AG10803 (cell line): ENCODE data around the gene CABP1.
"Not testable (repeated sequence)": the region's sequence is repeated elsewhere in the genome, so short reads cannot be mapped to it uniquely, and the experiment has no call there.

Source experiments
- DNase-seq: peaks from one replicate; pipeline ENCODE4 v3.0.0; 2010; ENCODE audit warnings: low read depth
- H3K4me3 ChIP-seq: 2 replicates; pipeline ENCODE4 v1.5.1; 2011; ENCODE audit warnings: mild to moderate bottlenecking, low read length, control low read depth
- TF ChIP-seq, protein P1 (sequence below): conservative IDR thresholded peaks from 2 replicates; pipeline ENCODE4 v1.5.1; 2011; ENCODE audit warnings: mild to moderate bottlenecking, low read length, control low read depth, inconsistent platforms

CABP1 gene

DNA sequence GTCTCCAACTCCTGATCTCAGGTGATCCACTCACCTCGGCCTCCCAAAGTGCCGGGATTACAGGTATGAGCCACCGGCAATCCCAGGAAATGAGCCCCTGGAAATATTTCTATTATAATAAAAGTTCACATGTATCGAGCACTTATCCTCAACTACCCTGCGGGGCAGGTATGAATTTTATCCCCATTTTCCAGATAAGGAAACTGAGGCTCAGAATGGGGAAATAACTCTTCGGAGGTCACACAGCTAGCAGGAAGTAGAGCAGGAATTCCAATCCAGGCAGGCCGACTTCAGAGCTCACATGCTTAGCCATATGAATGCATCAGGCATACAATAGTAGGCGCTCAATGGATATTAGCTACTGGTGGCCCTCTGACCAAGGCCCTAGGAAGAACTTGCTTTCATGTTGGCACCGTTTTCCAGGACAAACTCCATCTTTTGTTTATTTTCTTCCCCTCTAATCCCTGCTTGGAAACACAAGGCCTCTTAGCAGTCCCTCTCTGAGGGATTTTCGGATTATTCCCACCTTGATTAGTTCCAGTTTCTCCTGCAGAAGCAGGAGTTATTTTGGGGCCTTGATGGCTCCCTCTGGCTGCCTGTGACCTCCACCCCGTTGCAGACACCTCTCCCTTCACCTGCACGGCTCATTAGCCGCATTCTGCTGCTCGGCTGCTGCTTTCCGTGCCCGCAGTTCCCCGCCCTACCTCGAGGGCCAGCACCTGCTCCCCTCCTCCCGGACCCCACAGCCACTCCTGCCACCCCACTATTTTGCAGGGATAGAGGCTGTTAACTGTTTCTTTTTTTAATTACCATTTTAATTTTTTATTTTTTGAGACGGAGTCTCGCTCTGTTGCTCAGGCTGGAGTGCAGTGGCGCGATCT lies 40.5 kb upstream of the CABP1 start:
- TF ChIP-seq, protein P1, sequence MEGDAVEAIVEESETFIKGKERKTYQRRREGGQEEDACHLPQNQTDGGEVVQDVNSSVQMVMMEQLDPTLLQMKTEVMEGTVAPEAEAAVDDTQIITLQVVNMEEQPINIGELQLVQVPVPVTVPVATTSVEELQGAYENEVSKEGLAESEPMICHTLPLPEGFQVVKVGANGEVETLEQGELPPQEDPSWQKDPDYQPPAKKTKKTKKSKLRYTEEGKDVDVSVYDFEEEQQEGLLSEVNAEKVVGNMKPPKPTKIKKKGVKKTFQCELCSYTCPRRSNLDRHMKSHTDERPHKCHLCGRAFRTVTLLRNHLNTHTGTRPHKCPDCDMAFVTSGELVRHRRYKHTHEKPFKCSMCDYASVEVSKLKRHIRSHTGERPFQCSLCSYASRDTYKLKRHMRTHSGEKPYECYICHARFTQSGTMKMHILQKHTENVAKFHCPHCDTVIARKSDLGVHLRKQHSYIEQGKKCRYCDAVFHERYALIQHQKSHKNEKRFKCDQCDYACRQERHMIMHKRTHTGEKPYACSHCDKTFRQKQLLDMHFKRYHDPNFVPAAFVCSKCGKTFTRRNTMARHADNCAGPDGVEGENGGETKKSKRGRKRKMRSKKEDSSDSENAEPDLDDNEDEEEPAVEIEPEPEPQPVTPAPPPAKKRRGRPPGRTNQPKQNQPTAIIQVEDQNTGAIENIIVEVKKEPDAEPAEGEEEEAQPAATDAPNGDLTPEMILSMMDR, result no peak
- no peak for DNase-seq
- no peak overlapping the region for H3K4me3 ChIP-seq

DNA sequence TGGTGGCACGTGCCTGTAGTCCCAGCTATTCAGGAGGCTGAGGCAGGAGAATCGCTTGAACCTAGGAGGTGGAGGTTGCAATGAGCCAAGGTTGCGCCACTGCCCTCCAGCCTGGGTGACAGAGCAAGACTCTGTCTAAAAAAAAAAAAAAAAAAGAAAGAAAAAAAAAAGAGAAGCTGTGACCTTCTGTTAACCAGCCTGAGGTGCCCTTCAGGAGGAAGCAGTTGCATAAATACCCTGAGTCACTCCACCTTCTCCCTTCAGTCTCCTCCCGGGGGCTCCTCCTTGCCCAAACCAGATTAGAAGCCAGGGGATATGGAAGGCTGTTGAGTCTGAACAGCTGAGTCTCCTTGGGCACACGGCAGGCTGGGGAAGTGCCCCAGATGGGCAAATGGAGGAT lies 38.0 kb upstream of the CABP1 start:
- H3K4me3 ChIP-seq, DNase-seq: not testable (repeated sequence)

DNA sequence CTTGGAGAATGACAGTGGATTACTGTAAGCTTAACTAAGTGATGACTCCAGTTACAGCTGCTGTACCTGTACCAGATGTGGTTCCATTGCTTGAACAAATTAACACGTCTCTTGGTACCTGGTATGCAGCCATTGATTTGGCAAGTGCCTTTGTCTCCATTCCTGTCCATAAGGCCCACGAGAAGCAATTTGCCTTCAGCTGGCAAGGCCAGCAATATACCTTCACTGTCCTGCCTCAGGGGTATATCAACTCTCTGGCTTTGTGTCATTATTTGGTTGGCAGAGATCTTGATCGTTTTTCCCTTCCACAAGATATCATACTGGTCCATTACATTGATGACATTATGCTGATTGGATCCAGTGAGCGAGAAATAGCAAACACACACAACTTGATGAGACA lies 29.9 kb upstream of the CABP1 start:
- no peak for DNase-seq
- TF ChIP-seq, protein P1, result no peak
- no peak overlapping the region for H3K4me3 ChIP-seq

DNA sequence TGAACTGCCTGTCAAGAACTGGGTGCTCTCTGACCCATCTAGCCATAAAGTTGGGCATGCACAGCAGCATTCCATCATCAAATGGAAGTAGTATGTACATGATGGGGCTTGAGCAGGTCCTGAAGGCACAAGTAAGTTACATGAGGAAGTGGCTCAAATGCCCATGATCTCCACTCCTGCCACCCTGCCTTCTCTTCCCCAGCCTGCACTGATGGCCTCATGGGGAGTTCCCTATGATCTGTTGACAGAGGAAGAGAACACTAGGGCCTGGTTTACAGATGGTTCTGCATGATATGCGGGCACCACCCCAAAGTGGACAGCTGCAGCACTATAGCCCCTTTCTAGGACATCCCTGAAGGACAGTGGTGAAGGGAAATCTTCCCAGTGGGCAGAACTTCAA lies 28.9 kb upstream of the CABP1 start:
- not testable (repeated sequence) for H3K4me3 ChIP-seq, DNase-seq

DNA sequence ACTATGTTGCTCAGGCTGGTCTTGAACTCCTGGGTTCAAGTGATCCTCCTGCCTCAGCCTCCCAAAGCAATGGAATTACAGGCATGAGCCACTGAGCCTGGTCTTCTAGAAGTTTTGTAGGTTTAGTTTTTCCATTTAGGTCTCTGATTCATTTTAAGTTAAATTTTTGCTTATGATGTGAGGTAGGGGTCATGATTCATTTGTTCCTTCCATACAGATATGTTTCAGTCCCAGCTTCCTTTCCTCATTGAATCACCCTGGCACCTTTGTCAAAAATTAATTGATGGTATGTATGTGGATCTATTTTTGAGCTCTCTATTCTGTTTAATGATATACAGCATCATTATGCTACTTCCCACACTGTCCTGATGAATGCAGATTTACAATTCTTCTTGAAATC lies 25.6 kb upstream of the CABP1 start:
- TF ChIP-seq, protein P1, result no peak
- H3K4me3 ChIP-seq, result no peak overlapping the region
- no peak for DNase-seq

DNA sequence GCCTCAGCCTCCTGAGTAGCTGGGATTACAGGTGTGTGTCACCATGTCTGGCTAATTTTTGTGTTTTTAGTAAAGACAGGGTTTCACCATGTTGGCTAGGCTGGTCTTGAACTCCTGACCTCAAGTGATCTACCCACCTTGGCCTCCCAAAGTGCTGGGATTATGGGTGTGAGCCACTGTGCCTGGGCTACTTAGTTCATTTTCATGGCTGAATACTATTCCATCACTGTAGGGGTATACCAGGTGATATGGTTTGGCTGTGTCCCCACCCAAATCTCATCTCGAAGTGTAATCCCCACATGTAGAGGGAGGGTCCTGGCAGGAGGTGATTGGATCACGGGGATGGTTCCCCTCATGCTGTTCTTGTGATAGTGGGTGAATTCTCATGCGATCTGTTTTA lies 23.2 kb upstream of the CABP1 start:
- not testable (repeated sequence) for DNase-seq, H3K4me3 ChIP-seq

DNA sequence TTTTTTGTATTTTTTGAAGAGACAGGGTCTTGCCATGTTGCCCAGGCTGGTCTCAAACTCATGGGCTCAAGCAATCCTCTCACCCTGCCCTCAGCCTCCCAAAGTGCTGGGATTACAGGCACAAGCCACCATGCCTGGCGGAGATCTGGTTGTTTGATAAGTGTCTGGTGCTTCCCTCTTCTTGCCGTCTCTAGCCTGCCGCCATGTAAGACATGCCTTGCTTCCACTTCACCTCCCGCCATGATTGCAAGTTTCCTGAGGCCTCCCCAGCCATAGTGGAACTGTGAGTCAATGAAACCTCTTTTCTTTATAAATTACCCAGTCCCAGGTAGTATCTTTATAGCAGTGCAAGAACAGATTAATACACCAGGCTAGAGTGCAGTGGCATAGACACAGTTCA lies 22.7 kb upstream of the CABP1 start:
- not testable (repeated sequence) for H3K4me3 ChIP-seq

DNA sequence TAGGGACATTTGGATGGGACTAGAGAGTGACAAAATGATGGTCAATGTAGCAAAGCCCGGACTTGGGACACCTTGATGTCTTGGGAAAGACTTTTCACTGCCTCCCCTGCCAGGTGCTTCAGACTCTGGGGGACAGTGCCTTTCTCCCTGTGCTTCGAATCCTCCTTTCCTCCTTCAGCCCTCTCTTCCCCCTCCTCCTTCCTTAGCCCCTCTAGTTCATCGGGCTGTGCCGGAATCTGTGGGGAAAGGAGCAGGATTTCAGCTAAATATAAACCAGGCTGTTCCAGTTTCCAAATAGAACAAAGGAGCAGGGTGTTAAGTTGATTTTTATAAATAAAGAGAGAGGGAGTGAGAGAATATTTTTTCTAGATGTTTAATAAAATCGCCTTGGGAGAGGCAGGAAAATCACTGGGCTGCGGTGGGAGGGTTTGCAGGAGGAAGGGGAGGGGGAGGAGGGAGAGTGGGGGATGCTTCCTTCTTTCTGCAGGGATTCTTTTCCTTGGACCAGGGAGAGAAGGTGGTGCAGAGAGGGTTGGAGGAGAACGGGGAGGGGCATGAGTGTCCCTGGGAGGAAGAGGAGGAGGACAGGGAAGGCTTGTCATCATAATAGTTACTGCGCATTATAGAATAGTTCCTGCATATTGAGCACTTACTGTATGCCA lies 21.3 kb upstream of the CABP1 start:
- TF ChIP-seq, protein P1, result no peak
- DNase-seq, result no peak
- no peak overlapping the region for H3K4me3 ChIP-seq

More for the DNA sequence above, 22.7 kb upstream of the CABP1 start:
- DNase-seq, result not testable (repeated sequence)

DNA sequence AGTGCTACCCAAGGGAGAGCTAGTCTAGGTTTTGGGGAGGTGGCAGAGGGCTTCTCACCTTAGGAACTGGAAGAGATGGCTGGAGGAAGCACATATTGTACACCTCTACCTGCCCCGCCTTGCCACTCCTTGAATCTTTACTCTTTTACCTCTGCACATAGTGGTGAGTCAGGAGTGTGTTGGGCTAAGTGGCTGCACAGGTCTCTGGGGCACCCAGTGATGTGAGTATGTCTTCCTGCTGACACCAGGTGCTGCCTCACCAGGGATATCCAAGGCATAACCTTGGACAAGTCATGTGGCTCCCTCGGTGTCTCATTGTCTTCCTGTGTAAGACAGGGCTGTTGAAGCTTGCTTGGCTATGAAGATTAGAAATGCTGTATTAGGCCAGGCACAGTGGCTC lies 19.8 kb upstream of the CABP1 start:
- DNase-seq, result no peak
- H3K4me3 ChIP-seq, result no peak overlapping the region
- TF ChIP-seq, protein P1, result no peak
